G401 (cell line): ENCODE results near the gene DRC3. TPM values are rescaled to one million over a fixed set of nuclear protein-coding genes. Genes with fewer than 3 reads are reported as not detected.
A peak's percentile ranks its signal among the peaks of the same experiment; 100 is the strongest.
"Not testable (repeated sequence)": the region's sequence is repeated elsewhere in the genome, so short reads cannot be mapped to it uniquely, and the experiment has no call there.

Experiments
- DNase-seq: peaks from one replicate; pipeline ENCODE4 v3.0.0-alpha.2; 2015; ENCODE audit warnings: low spot score
- in situ Hi-C: cut with HindIII; loops from 2 replicates; pipeline ENCODE4 v1.10.0; 2016; ENCODE audit warnings: low sequenced_read_pairs, mixed read lengths
- total RNA-seq: library from RNA; depleted of rRNA; stranded (reverse); fragments of >200 nt; shearing (Covaris generic); gene quantifications from 2 replicates; pipeline ENCODE4 v1.2.3, GENCODE V29; 2014

DRC3 gene
- total RNA-seq, 1 experiment from 2014 or later: 0.31 TPM

- DNase-seq: no peak
- in situ Hi-C loops: no loop called here
These were observed 12.9 kb downstream of the DRC3 start for GRCh38 chr17:17985555-17985954.

GRCh38 chr17:17987187-17987896 lies 14.7 kb downstream of the DRC3 start:
- DNase-seq: no peak
- in situ Hi-C loops: no loop called here

- in situ Hi-C loops: no loop called here
- no peak for DNase-seq
These were observed 15.2 kb downstream of the DRC3 start for GRCh38 chr17:17987901-17988300.

GRCh38 chr17:17988427-17988945 lies 15.8 kb downstream of the DRC3 start:
- in situ Hi-C loops: no loop called here
- no peak for DNase-seq

- no peak for DNase-seq
- in situ Hi-C loops: no loop called here
These were observed 16.4 kb downstream of the DRC3 start for GRCh38 chr17:17989081-17989480.

GRCh38 chr17:17989618-17990017 lies 17.0 kb downstream of the DRC3 start:
- in situ Hi-C loops: no loop called here
- DNase-seq: no peak

GRCh38 chr17:17990282-17990681 lies 17.6 kb downstream of the DRC3 start:
- in situ Hi-C loops: no loop called here

GRCh38 chr17:17993366-17993765 lies 20.7 kb downstream of the DRC3 start:
- no peak for DNase-seq
- in situ Hi-C loops: no loop called here

More at GRCh38 chr17:17990282-17990681, 17.6 kb downstream of the DRC3 start:
- DNase-seq: no peak

- DNase-seq: no peak
These were observed 21.2 kb downstream of the DRC3 start for GRCh38 chr17:17993852-17994251.

GRCh38 chr17:17994271-17995069 lies 21.8 kb downstream of the DRC3 start:
- peak; percentile 33 for DNase-seq
- in situ Hi-C loops: loop anchor here (5.0 kb wide), 1 partner anchor 38 kb away; no protein-coding TSS in a partner anchor

More at GRCh38 chr17:17993852-17994251, 21.2 kb downstream of the DRC3 start:
- in situ Hi-C loops: no loop called here

GRCh38 chr17:17995887-17996286 lies 23.2 kb downstream of the DRC3 start:
- in situ Hi-C loops: loop anchor here (5.0 kb wide), 1 partner anchor 36 kb away; no protein-coding TSS in a partner anchor
- DNase-seq: not testable (repeated sequence)

GRCh38 chr17:17998934-17999333 lies 26.3 kb downstream of the DRC3 start:
- in situ Hi-C loops: loop anchor here (5.0 kb wide), 1 partner anchor 33 kb away; no protein-coding TSS in a partner anchor

GRCh38 chr17:17999364-18000029 lies 26.8 kb downstream of the DRC3 start:
- in situ Hi-C loops: loop anchor here (5.0 kb wide), 1 partner anchor 33 kb away; no protein-coding TSS in a partner anchor
- no peak for DNase-seq

More at GRCh38 chr17:17998934-17999333, 26.3 kb downstream of the DRC3 start:
- no peak for DNase-seq

GRCh38 chr17:18000030-18000408 lies 27.4 kb downstream of the DRC3 start:
- no peak for DNase-seq
- in situ Hi-C loops: no loop called here

GRCh38 chr17:18002171-18002570 lies 29.5 kb downstream of the DRC3 start:
- DNase-seq: no peak
- in situ Hi-C loops: no loop called here

- in situ Hi-C loops: no loop called here
- DNase-seq: no peak
These were observed 31.7 kb downstream of the DRC3 start for GRCh38 chr17:18004345-18004744.

- DNase-seq: no peak
- in situ Hi-C loops: no loop called here
These were observed 32.2 kb downstream of the DRC3 start for GRCh38 chr17:18004884-18005305.

- in situ Hi-C loops: no loop called here
- DNase-seq: no peak
These were observed 32.8 kb downstream of the DRC3 start for GRCh38 chr17:18005496-18005895.

- in situ Hi-C loops: no loop called here
- no peak for DNase-seq
These were observed 34.0 kb downstream of the DRC3 start for GRCh38 chr17:18006495-18007239.
